HepG2 (cell line): ENCODE measurements around the gene OSBPL10. TPM values are rescaled to one million over a fixed set of nuclear protein-coding genes. Genes with fewer than 3 reads are reported as not detected.

Experiments used
- ATAC-seq: fragments of 200-7000 bp; cut with Tn5 transposase; 3 replicates; pipeline ENCODE4 v1.9.1; 2020; ENCODE audit warnings: mild to moderate bottlenecking, moderate library complexity
- BruUV-seq: library from RNA; stranded (reverse); fragments of 400-500 nt; replicated peaks from 2 replicates; lab custom pipeline; 2021; lab: Mats Ljungman, UMichigan
- CTCF ChIA-PET: fragments of 300-600 bp; formaldehyde crosslinking; extraction: SDS; loops from one replicate; lab custom pipeline; 2021; ENCODE audit warnings: low total read pairs, inconsistent platforms, low intra/inter-chr PET ratio; lab: Yijun Ruan, JAX
- POLR2A ChIA-PET: fragments of 350-600 bp; sonication (Branson Sonifier 250); formaldehyde crosslinking; loops from one replicate; lab custom pipeline; 2020; ENCODE audit warnings: antibody characterized with exemption, inconsistent platforms; lab: Yijun Ruan, JAX
- DNase-seq: peaks from one replicate; pipeline ENCODE4 v3.0.0-alpha.2; 2015; ENCODE audit warnings: low spot score
- FAIRE-seq: peaks from 3 replicates; lab custom pipeline; 2011; peaks lifted over from hg19 to GRCh38; lab: Jason Lieb, UNC
- H2AFZ ChIP-seq: one replicate; pipeline ENCODE4 v1.6.1; 2011; ENCODE audit warnings: low read length, inconsistent platforms
- H3K27ac ChIP-seq: fragments of 300-600 bp; 3 replicates; pipeline ENCODE4 v1.8.0; 2011; ENCODE audit warnings: mixed run types, mild to moderate bottlenecking, mixed read lengths, low read length, inconsistent platforms; ENCODE audit not compliant: insufficient read depth; ENCODE audit errors: extremely low read length
- H3K27me3 ChIP-seq, 2 experiments: fragments of 200-600 bp in 1 of 2; 2 replicates in 1 of 2; 3 replicates in 1 of 2; pipeline versions ENCODE4 v1.6.0 to v1.8.0; 2011; ENCODE audit warnings: low read length in 2 of 2, mild to moderate bottlenecking in 2 of 2, moderate library complexity in 2 of 2, inconsistent platforms in 1 of 2; ENCODE audit not compliant: insufficient read depth in 2 of 2, control insufficient read depth in 1 of 2
- H3K36me3 ChIP-seq, 2 experiments: fragments of 200-600 bp in 1 of 2; replicated peaks in 1 of 2; 2 replicates in 1 of 2; 3 replicates in 1 of 2; pipeline versions ENCODE4 v1.5.1 to v1.8.0; 2011; ENCODE audit warnings: low read length in 2 of 2, inconsistent platforms in 1 of 2; ENCODE audit not compliant: insufficient read depth in 2 of 2, control insufficient read depth in 1 of 2
- H3K4me1 ChIP-seq: 2 replicates; pipeline ENCODE4 v1.5.1; 2012; ENCODE audit warnings: low read length, inconsistent platforms; ENCODE audit not compliant: insufficient read depth
- H3K4me2 ChIP-seq: 2 replicates; pipeline ENCODE4 v1.6.0; 2011; ENCODE audit warnings: low read depth, low read length, inconsistent platforms
- H3K4me3 ChIP-seq, 3 experiments: fragments of 200-600 bp in 1 of 3; sonication (generic), shearing (Covaris generic) in 1 of 3; replicated peaks in 1 of 3; 2 replicates each; pipeline ENCODE4 v1.5.1; 2011 to 2016; ENCODE audit warnings: low read length in 3 of 3, inconsistent platforms in 2 of 3, low read depth in 2 of 3, mild to moderate bottlenecking in 2 of 3, control low read depth in 1 of 3, mixed read lengths in 1 of 3; ENCODE audit not compliant: insufficient read depth in 1 of 3
- H3K79me2 ChIP-seq: one replicate; pipeline ENCODE4 v1.6.1; 2011; ENCODE audit warnings: low read length, inconsistent platforms; ENCODE audit not compliant: insufficient read depth
- H3K9ac ChIP-seq: 2 replicates; pipeline ENCODE4 v1.6.0; 2011; ENCODE audit warnings: mild to moderate bottlenecking, low read depth, low read length, inconsistent platforms; ENCODE audit not compliant: insufficient read depth
- H3K9me3 ChIP-seq: 2 replicates; pipeline ENCODE4 v1.5.1; 2012; ENCODE audit warnings: mild to moderate bottlenecking, low read length
- H4K20me1 ChIP-seq: 2 replicates; pipeline ENCODE4 v1.6.0; 2011; ENCODE audit warnings: inconsistent platforms, mild to moderate bottlenecking, low read length, moderate library complexity; ENCODE audit not compliant: insufficient read depth
- CENPT ChIP-seq: sonication (generic); formaldehyde crosslinking; IDR thresholded peaks from 2 replicates; pipeline ENCODE4 v1.8.0; 2022; ENCODE audit warnings: low read depth, mild to moderate bottlenecking, moderate library complexity, missing genetic modification reagents
- DPF2 ChIP-seq: sonication (generic); formaldehyde crosslinking; IDR thresholded peaks from 2 replicates; pipeline ENCODE4 v1.4.0; 2020; ENCODE audit warnings: mild to moderate bottlenecking, low read depth, missing genetic modification reagents, borderline replicate concordance
- HOMEZ ChIP-seq: IDR thresholded peaks from 2 replicates; pipeline ENCODE4 v1.6.1; 2016; ENCODE audit warnings: low read depth
- HOXA9 ChIP-seq: sonication (generic); formaldehyde crosslinking; IDR thresholded peaks from 2 replicates; pipeline ENCODE4 v1.8.1; 2022; ENCODE audit warnings: missing genetic modification reagents, mild to moderate bottlenecking, moderate library complexity, borderline replicate concordance
- IKZF4 ChIP-seq: sonication (generic); formaldehyde crosslinking; IDR thresholded peaks from 2 replicates; pipeline ENCODE4 v1.5.1; 2020; ENCODE audit warnings: borderline replicate concordance, mild to moderate bottlenecking, low read depth, missing genetic modification reagents; ENCODE audit errors: not compliant biosample characterization
- ISL2 ChIP-seq: sonication (generic); formaldehyde crosslinking; IDR thresholded peaks from 2 replicates; pipeline ENCODE4 v1.5.0; 2020; ENCODE audit warnings: missing genetic modification reagents
- MAFG ChIP-seq: sonication (generic); formaldehyde crosslinking; IDR thresholded peaks from 2 replicates; pipeline ENCODE4 v1.5.1; 2020; ENCODE audit warnings: mild to moderate bottlenecking, missing genetic modification reagents
- NR3C1 ChIP-seq: sonication (generic); formaldehyde crosslinking; IDR thresholded peaks from 2 replicates; pipeline ENCODE4 v1.4.0; 2020; ENCODE audit warnings: missing genetic modification reagents
- PCBP2 ChIP-seq: fragments of 200-400 bp; formaldehyde crosslinking; optimal IDR thresholded peaks from 2 replicates; pipeline ENCODE3; 2018; ENCODE audit warnings: low read length, low read depth; ENCODE audit not compliant: poor library complexity, severe bottlenecking
- TRIM24 ChIP-seq: sonication (generic); formaldehyde crosslinking; IDR thresholded peaks from 2 replicates; pipeline ENCODE4 v1.8.0; 2022; ENCODE audit warnings: mild to moderate bottlenecking, missing genetic modification reagents
- ZBTB3 ChIP-seq: sonication (generic); formaldehyde crosslinking; IDR thresholded peaks from 2 replicates; pipeline ENCODE4 v1.4.0; 2020; ENCODE audit warnings: low read depth, mild to moderate bottlenecking, moderate library complexity, missing genetic modification reagents, borderline replicate concordance
- ZFP62 ChIP-seq: sonication (generic); formaldehyde crosslinking; IDR thresholded peaks from 2 replicates; pipeline ENCODE4 v1.4.0; 2020; ENCODE audit warnings: missing genetic modification reagents
- ZNF333 ChIP-seq: sonication (generic); formaldehyde crosslinking; IDR thresholded peaks from 2 replicates; pipeline ENCODE4 v1.4.0; 2020; ENCODE audit warnings: mild to moderate bottlenecking, missing genetic modification reagents, borderline replicate concordance
- ZNF740 ChIP-seq: sonication (generic); formaldehyde crosslinking; IDR thresholded peaks from 2 replicates; pipeline ENCODE4 v1.4.0; 2020; ENCODE audit warnings: missing genetic modification reagents
- ZNF775 ChIP-seq: sonication (generic); formaldehyde crosslinking; IDR thresholded peaks from 2 replicates; pipeline ENCODE4 v1.4.0; 2020; ENCODE audit warnings: missing genetic modification reagents, mild to moderate bottlenecking, moderate library complexity, borderline replicate concordance
- WGBS: methylation state at CpG from one replicate; pipeline ENCODE4 v1.1.6; 2017; ENCODE audit warnings: low lambda C conversion rate; 5-methylcytosine and 5-hydroxymethylcytosine counted together
- in situ Hi-C: cut with HindIII; loops from 2 replicates; pipeline ENCODE4 v1.10.0; 2017; ENCODE audit warnings: low pct_unique_long_range_greater_than_20kb; ENCODE audit not compliant: extremely low pct_ligation_motif_present
- intact Hi-C: fragments of 100-400 bp; cut with micrococcal nuclease; formaldehyde crosslinking; loops from one replicate; pipeline ENCODE4 v1.10.0; 2022; ENCODE audit not compliant: unreplicated experiment
- polyA plus RNA-seq, 8 experiments: library from polyadenylated mRNA; depleted of rRNA in 3 of 8; stranded (reverse) in 7 of 8; unstranded in 1 of 8; fragments of >200 nt; fragmentation: Illumina TruSeq in 4 of 8; extraction: Trizol in 4 of 8; gene quantifications; 2 replicates each; pipeline versions ENCODE4 v1.2.1 to v1.2.3, GENCODE V29; 2011 to 2016; ENCODE audit warnings: low read depth in 4 of 8, missing spikeins in 1 of 8, mixed read lengths in 1 of 8; ENCODE audit not compliant: insufficient read depth in 1 of 8
- total RNA-seq, 5 experiments: library from RNA; depleted of rRNA; stranded (reverse); fragments of >200 nt; fragmentation: Illumina TruSeq; extraction: Trizol; gene quantifications; 2 replicates each; pipeline ENCODE4 v1.2.3, GENCODE V29; 2016; ENCODE audit warnings: low read depth in 1 of 5
- TF ChIP-seq, protein P1 (sequence below): sonication (generic); formaldehyde crosslinking; IDR thresholded peaks from 2 replicates; pipeline ENCODE4 v1.4.0; 2020; ENCODE audit warnings: mild to moderate bottlenecking, missing genetic modification reagents
- TF ChIP-seq, protein P2 (sequence below): sonication (generic); formaldehyde crosslinking; IDR thresholded peaks from 2 replicates; pipeline ENCODE4 v1.9.0; 2021; ENCODE audit warnings: missing genetic modification reagents, mild to moderate bottlenecking, borderline replicate concordance

Gene OSBPL10
- total and polyA plus RNA-seq, 2 of the 13 experiments (the other 11 are each of a cell fraction or from before 2014, with no cell fraction given): 10.3 to 28.6 TPM

- Histone ChIP-seq H2AFZ (no peak overlapping the region), H3K4me3 (no peak overlapping the region; a peak in 1 of 6 replicates), H3K9ac (peak overlapping the region; percentile 21), H3K27me3 (no peaks in the 10 kb centered on the region), H3K27ac (peak overlapping the region; percentile 29), H3K36me3 (0 out of 5 replicates have a peak, but pooled peaks cover 0 to 2% of the 10 kb centered on the region in 2 experiments), H4K20me1 (no peaks in the 10 kb centered on the region), H3K9me3 (no peaks in the 10 kb centered on the region), H3K79me2 (peaks cover 92% of the 10 kb centered on the region), H3K4me1 (peaks cover 100% of the 10 kb centered on the region), H3K4me2 (peak overlapping the region; percentile 37)
- FAIRE-seq (peak; percentile 90), DNase-seq (peak; percentile 81), ATAC-seq (peak; percentile 86)
- BruUV-seq: no TSS peak
- intact Hi-C loops (loop anchor here (5.0 kb wide), 1 partner anchor 57 kb away; no protein-coding TSS in a partner anchor), in situ Hi-C loops (no loop called here)
- 3% methylated on average over 5 of the region's 5 CpGs for WGBS
- ChIA-PET POLR2A (no interaction called here), CTCF (no interaction called here)
- TF ChIP-seq ZNF775 (CRISPR knock-in tag): no peak
- TF ChIP-seq NR3C1 (CRISPR knock-in tag): no peak
- no peak for TF ChIP-seq HOXA9 (CRISPR knock-in tag)
- no peak for TF ChIP-seq MAFG
- TF ChIP-seq, protein P1, sequence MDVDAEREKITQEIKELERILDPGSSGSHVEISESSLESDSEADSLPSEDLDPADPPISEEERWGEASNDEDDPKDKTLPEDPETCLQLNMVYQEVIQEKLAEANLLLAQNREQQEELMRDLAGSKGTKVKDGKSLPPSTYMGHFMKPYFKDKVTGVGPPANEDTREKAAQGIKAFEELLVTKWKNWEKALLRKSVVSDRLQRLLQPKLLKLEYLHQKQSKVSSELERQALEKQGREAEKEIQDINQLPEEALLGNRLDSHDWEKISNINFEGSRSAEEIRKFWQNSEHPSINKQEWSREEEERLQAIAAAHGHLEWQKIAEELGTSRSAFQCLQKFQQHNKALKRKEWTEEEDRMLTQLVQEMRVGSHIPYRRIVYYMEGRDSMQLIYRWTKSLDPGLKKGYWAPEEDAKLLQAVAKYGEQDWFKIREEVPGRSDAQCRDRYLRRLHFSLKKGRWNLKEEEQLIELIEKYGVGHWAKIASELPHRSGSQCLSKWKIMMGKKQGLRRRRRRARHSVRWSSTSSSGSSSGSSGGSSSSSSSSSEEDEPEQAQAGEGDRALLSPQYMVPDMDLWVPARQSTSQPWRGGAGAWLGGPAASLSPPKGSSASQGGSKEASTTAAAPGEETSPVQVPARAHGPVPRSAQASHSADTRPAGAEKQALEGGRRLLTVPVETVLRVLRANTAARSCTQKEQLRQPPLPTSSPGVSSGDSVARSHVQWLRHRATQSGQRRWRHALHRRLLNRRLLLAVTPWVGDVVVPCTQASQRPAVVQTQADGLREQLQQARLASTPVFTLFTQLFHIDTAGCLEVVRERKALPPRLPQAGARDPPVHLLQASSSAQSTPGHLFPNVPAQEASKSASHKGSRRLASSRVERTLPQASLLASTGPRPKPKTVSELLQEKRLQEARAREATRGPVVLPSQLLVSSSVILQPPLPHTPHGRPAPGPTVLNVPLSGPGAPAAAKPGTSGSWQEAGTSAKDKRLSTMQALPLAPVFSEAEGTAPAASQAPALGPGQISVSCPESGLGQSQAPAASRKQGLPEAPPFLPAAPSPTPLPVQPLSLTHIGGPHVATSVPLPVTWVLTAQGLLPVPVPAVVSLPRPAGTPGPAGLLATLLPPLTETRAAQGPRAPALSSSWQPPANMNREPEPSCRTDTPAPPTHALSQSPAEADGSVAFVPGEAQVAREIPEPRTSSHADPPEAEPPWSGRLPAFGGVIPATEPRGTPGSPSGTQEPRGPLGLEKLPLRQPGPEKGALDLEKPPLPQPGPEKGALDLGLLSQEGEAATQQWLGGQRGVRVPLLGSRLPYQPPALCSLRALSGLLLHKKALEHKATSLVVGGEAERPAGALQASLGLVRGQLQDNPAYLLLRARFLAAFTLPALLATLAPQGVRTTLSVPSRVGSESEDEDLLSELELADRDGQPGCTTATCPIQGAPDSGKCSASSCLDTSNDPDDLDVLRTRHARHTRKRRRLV (CRISPR knock-in tag): no peak
- TF ChIP-seq ISL2 (CRISPR knock-in tag): no peak
- no peak for TF ChIP-seq PCBP2
- TF ChIP-seq HOMEZ (CRISPR knock-in tag): peak; percentile 71; the same call in 1 of the 2 replicates
- TF ChIP-seq ZBTB3: no peak
- no peak for TF ChIP-seq ZNF333 (CRISPR knock-in tag)
- TF ChIP-seq IKZF4 (CRISPR knock-in tag): no peak
- TF ChIP-seq, protein P2, sequence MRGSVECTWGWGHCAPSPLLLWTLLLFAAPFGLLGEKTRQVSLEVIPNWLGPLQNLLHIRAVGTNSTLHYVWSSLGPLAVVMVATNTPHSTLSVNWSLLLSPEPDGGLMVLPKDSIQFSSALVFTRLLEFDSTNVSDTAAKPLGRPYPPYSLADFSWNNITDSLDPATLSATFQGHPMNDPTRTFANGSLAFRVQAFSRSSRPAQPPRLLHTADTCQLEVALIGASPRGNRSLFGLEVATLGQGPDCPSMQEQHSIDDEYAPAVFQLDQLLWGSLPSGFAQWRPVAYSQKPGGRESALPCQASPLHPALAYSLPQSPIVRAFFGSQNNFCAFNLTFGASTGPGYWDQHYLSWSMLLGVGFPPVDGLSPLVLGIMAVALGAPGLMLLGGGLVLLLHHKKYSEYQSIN: no peak
- no peak for TF ChIP-seq CENPT (CRISPR knock-in tag)
- TF ChIP-seq DPF2 (CRISPR knock-in tag): no peak
- TF ChIP-seq ZNF740 (CRISPR knock-in tag): no peak
- 0 out of 2 replicates have a peak, but pooled peaks have one; percentile 25 for TF ChIP-seq TRIM24 (CRISPR knock-in tag)
- no peak for TF ChIP-seq ZFP62 (CRISPR knock-in tag)
These were observed 6.6 kb downstream of the OSBPL10 start for GRCh38 chr3:31974471-31974870.
